GM12864 (cell line): Measurements from ENCODE around the gene EIF2B4.

Experiments used
- DNase-seq: peaks from one replicate; pipeline ENCODE4 v3.0.0-alpha.2; 2011; ENCODE audit warnings: low read depth
- H3K4me3 ChIP-seq: 2 replicates; pipeline ENCODE4 v1.5.1; 2011; ENCODE audit warnings: mild to moderate bottlenecking, low read depth, low read length, control low read depth
- TF ChIP-seq, protein P1 (sequence below): IDR thresholded peaks from 2 replicates; pipeline ENCODE4 v1.5.1; 2011; ENCODE audit warnings: low read depth, mild to moderate bottlenecking, moderate library complexity, low read length, control low read depth, inconsistent platforms; ENCODE audit errors: missing control alignments

Gene EIF2B4

DNA sequence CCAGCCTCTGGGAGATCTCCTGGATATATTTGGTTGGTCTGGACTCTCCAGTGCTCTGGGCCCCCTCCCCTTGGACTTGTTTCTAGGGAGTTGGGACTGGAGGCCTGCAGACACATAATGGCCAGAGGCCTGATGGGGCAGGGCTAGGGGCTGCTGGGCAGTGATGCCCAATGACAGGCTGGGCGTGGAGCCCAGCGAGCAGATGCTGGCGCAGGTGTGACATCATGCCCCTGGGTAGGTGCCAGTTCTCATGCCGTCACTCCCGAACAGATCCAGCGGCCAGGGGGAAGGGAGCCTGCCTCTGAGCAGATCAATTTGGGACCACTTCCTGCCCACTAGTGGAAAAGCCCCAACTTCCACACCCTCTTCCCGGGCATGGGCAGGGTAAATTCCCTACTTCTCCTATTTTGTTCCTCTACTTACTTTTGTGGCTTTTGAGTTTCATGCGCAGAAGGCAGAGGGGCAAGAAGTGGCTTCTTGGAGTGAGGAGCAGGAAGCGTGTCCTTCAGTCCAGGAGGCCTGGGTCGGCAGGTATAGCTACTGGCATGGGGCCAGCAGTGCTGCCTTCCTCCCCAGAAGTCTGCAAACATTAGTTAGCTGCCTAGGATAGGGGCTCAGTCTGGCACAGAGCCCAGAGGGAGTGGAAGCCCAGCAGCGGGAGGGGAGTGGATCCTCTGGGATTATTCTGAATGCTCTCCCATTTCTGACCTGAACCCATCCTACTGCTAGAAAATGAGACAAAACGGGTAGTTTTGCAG lies 53.3 kb downstream of the EIF2B4 start:
- TF ChIP-seq, protein P1, sequence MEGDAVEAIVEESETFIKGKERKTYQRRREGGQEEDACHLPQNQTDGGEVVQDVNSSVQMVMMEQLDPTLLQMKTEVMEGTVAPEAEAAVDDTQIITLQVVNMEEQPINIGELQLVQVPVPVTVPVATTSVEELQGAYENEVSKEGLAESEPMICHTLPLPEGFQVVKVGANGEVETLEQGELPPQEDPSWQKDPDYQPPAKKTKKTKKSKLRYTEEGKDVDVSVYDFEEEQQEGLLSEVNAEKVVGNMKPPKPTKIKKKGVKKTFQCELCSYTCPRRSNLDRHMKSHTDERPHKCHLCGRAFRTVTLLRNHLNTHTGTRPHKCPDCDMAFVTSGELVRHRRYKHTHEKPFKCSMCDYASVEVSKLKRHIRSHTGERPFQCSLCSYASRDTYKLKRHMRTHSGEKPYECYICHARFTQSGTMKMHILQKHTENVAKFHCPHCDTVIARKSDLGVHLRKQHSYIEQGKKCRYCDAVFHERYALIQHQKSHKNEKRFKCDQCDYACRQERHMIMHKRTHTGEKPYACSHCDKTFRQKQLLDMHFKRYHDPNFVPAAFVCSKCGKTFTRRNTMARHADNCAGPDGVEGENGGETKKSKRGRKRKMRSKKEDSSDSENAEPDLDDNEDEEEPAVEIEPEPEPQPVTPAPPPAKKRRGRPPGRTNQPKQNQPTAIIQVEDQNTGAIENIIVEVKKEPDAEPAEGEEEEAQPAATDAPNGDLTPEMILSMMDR: no peak
- DNase-seq: no peak
- H3K4me3 ChIP-seq: no peak overlapping the region

DNA sequence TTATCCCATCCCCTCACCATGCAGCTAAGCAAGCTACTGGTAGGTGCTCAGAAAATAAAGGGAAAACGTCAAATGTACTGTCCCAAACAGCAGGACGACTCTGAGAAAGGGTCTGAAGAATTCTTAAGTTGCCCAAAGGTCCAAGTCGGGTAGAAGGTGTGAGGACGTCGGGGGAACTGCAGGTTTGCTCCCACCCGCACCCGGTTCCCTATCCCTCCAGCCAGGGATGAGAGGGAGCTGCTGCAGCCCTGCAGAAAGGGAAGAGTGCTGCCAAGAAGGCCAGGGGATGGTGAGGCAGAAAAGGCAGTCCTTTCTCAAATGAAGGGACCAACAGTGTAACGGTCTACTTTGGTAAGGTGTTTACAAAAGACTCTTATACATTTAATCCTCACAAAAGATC lies 55.0 kb downstream of the EIF2B4 start:
- DNase-seq: no peak
- TF ChIP-seq, protein P1: no peak
- H3K4me3 ChIP-seq: no peak overlapping the region

GRCh38 chr2:27314709-27315108 lies 55.4 kb downstream of the EIF2B4 start:
- no peak for DNase-seq
- H3K4me3 ChIP-seq: no peak overlapping the region
- TF ChIP-seq, protein P1: no peak
